Ureter (tissue), 1 donor: Measurements from ENCODE around the gene NFX1. TPM values are rescaled to one million over a fixed set of nuclear protein-coding genes. Genes with fewer than 3 reads are reported as not detected.
"Not testable (repeated sequence)": the region's sequence is repeated elsewhere in the genome, so short reads cannot be mapped to it uniquely, and the experiment has no call there.

ENCODE experiments used
- DNase-seq: peaks from one replicate; pipeline ENCODE4 v3.0.0-alpha.2; 2020; ENCODE audit warnings: low spot score
- total RNA-seq: library from RNA; stranded (reverse); gene quantifications from one replicate; pipeline ENCODE4 v1.2.4, GENCODE V29; 2023
- donor health status: DM: yes; HTN: yes; CAD: no.

The NFX1 gene
- total RNA-seq, 1 donor from 2014 or later: 50.9 TPM

GRCh38 chr9:33364127-33364526 lies 73.8 kb downstream of the NFX1 start:
- no peak for DNase-seq

GRCh38 chr9:33364814-33365213 lies 74.5 kb downstream of the NFX1 start:
- not testable (repeated sequence) for DNase-seq

- DNase-seq: no peak
These were observed 76.7 kb downstream of the NFX1 start for GRCh38 chr9:33366979-33367480.

GRCh38 chr9:33372900-33373299 lies 82.6 kb downstream of the NFX1 start:
- no peak for DNase-seq

GRCh38 chr9:33374190-33374589 lies 83.9 kb downstream of the NFX1 start:
- no peak for DNase-seq

GRCh38 chr9:33374634-33375237 lies 84.4 kb downstream of the NFX1 start:
- peak; percentile 84 for DNase-seq

- DNase-seq: no peak
These were observed 85.0 kb downstream of the NFX1 start for GRCh38 chr9:33375238-33375840.

GRCh38 chr9:33375841-33376321 lies 85.6 kb downstream of the NFX1 start:
- DNase-seq: no peak

GRCh38 chr9:33377089-33377715 lies 86.9 kb downstream of the NFX1 start:
- DNase-seq: no peak

- DNase-seq: no peak
These were observed 87.9 kb downstream of the NFX1 start for GRCh38 chr9:33378121-33378795.

GRCh38 chr9:33379666-33380389 lies 89.5 kb downstream of the NFX1 start:
- DNase-seq: no peak

- no peak for DNase-seq
These were observed 90.2 kb downstream of the NFX1 start for GRCh38 chr9:33380390-33381094.

- no peak for DNase-seq
These were observed 91.0 kb downstream of the NFX1 start for GRCh38 chr9:33381231-33381791.

GRCh38 chr9:33382397-33382796 lies 92.1 kb downstream of the NFX1 start:
- not testable (repeated sequence) for DNase-seq

GRCh38 chr9:33383396-33383795 lies 93.1 kb downstream of the NFX1 start:
- DNase-seq: not testable (repeated sequence)

GRCh38 chr9:33385536-33385935 lies 95.2 kb downstream of the NFX1 start:
- not testable (repeated sequence) for DNase-seq

GRCh38 chr9:33385979-33386640 lies 95.8 kb downstream of the NFX1 start:
- DNase-seq: not testable (repeated sequence)

GRCh38 chr9:33386641-33386996 lies 96.3 kb downstream of the NFX1 start:
- DNase-seq: not testable (repeated sequence)

- DNase-seq: not testable (repeated sequence)
These were observed 96.7 kb downstream of the NFX1 start for GRCh38 chr9:33386998-33387397.
